ES-I3 (cell line): ENCODE data around the gene CPSF4L.
"Not testable (repeated sequence)": the region's sequence is repeated elsewhere in the genome, so short reads cannot be mapped to it uniquely, and the experiment has no call there.

ENCODE experiments used
- H3K36me3 ChIP-seq: 2 replicates; pipeline ENCODE4 v1.6.1; 2013; ENCODE audit warnings: mild to moderate bottlenecking, low read length, control low read depth, moderate library complexity; ENCODE audit not compliant: insufficient read depth
- H3K4me1 ChIP-seq: 2 replicates; pipeline ENCODE4 v1.6.1; 2013; ENCODE audit warnings: mild to moderate bottlenecking, control low read depth, low read length; ENCODE audit not compliant: insufficient read depth
- H3K9ac ChIP-seq: 2 replicates; pipeline ENCODE4 v1.6.1; 2013; ENCODE audit warnings: low read depth, mild to moderate bottlenecking, low read length, moderate library complexity
- H3K9me3 ChIP-seq: 2 replicates; pipeline ENCODE4 v1.6.1; 2013; ENCODE audit warnings: mild to moderate bottlenecking, low read length, moderate library complexity; ENCODE audit not compliant: control insufficient read depth, insufficient read depth

Gene CPSF4L

DNA sequence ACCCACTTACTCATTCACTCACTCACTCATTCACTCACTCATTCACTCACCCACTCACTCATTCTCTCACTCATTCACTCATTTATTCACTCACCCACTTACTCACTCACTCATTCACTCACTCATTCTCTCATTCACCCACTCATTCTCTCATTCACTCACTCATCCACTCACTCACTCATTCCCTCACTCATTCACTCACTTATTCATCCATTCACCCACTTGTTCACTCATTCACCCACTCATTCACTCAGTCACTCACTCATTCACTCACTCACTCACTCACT, 7.6 kb upstream of the CPSF4L start:
- no peaks in the 10 kb centered on the region for H3K9me3 ChIP-seq

DNA sequence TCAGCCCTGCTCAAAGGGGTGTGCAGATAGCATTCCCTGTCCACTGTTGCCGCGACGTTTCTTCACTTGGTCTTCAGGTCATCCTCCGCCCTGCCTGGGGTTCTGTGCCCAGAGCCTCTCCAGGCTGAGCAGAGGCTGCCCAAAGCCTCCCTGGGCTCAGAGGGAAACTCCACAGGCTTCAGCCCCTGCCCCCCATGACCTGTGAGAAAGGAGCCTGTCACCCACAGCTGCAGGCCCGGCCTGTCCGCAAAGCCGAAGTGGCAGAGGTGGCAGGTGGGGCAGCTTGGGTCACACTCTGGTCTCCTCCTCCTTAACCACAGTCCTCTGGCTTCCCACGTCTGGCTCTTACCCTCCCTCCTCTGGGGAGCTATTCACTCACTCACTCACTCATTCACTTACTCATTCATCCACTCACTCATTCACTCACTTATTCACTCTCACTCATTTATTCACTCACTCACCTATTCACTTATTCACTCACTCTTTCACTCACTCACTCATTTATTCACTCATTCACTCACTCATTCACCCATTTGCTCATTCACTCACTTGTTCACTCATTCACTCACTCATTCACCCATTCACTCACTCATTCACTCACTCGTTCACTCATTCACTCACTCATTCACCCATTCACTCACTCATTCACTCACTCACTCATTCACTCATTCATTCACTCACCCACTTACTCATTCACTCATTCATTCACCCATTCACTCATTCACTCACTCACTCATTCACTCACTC, 7.1 kb upstream of the CPSF4L start:
- no peak overlapping the region for H3K9ac ChIP-seq
- H3K36me3 ChIP-seq: no peaks in the 10 kb centered on the region
- H3K9me3 ChIP-seq: no peaks in the 10 kb centered on the region
- H3K4me1 ChIP-seq: no peaks in the 10 kb centered on the region; the same call in 1 of the 2 replicates

More for the DNA sequence above, 7.6 kb upstream of the CPSF4L start:
- Histone ChIP-seq H3K36me3 (no peaks in the 10 kb centered on the region), H3K9ac (no peak overlapping the region), H3K4me1 (no peaks in the 10 kb centered on the region; the same call in 1 of the 2 replicates)

DNA sequence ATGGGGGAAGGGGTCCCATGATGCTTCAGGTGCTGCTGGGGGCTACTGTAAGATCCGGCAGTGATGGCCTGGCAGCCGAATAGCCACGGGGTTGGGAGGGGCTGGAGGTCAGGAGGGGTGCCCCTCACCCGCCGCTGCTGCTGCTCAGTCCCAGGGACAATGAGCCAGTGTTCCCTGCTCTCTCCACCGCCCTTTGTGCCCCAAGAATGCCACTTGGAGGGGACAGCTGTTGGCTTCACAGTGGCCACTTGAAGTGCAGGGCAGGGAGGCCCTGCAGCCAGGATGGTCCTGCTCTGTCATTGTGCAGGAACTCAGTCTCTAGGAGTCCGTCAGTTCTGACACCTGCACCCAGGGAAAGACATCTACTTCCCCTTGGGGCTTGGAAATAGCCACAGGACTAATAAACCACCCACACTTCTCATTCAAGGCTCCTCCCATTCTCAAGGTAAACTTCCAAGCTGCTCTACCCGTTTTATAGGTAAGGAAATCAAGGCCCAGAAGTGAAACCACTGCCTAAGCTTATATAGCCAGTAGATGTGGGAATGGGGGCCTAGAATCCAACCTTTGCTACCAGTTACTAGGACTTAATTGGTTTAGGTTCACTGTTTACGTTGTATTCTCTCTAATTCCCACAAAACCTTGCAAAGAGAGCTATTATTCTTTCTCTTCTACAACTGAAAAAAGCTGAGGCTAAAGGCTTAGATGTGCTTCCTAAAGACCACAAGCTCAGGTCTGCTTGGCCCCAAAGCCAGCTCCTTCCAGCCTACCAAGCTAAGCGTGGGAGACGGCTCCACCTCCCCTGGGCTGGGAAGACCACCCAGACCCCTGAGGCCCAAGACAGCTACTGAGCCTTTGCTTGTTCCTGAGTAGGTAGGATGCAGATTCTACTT, 6.2 kb upstream of the CPSF4L start:
- no peaks in the 10 kb centered on the region for H3K9me3 ChIP-seq
- no peak overlapping the region for H3K9ac ChIP-seq
- no peaks in the 10 kb centered on the region for H3K36me3 ChIP-seq
- H3K4me1 ChIP-seq: peaks cover 4% of the 10 kb centered on the region

DNA sequence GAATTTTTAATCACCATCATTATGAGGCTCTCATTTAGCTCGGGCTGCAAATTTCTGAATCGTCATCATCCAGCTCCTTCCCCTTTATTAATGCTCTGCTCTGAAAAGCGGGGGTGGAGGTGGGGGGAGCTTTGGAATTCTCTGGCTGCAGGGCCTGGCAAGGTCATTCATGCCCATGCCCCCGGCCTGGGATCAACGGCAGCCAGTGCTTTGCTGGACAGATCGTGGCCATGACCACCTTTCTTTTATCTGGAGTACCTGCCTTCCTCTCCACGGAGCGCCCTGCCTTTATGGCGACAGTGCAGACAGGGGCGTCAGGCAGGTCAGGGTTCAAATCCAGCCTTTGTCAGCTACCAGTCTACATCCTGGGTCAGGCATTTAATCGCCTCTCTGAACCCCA, 5.1 kb upstream of the CPSF4L start:
- Histone ChIP-seq H3K36me3 (no peaks in the 10 kb centered on the region), H3K9me3 (no peaks in the 10 kb centered on the region), H3K4me1 (peaks cover 15% of the 10 kb centered on the region), H3K9ac (no peak overlapping the region)

DNA sequence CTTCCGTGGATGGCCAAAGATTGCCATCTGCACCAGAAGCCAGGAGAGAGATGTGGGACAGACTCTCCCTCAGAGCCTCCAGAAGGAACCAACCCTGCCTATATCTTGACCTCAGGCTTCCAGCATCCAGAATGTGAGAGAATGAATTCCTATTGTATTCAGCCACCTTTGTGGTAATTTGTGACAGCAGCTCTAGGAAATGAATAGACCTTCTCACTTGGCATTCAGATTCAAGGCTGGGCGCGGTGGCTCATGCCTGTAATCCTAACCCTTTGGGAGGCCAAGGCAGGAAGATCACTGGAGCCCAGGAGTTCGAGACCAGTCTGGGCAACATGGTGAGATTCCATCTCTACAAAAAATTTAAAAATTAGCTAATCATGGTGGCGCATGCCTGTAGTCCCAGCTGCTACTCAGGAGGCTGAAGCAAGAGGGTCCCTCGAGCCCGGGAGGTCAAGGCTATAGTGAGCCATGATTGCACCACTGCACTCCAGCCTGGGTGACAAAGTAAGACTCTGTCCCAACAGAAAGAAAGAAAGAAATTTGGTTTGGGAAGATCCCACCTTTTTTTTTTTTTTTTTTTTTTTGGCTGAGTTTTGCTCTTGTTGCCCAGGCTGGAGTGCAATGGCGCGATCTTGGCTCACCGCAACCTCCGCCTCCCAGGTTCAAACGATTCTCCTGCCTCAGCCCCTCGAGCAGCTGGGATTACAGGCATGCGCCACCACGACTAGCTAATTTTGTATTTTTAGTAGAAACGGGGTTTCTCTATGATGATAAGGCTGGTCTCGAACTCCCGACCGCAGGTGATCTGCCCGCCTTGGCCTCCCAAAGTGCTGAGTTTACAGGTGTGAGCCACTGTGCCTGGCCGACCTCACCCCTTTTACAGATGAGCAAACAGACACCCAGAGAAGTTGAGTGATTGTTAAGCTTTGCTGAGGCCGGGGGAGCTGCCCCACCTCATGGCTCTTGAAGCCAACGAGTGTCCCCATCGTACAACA, 4.3 kb upstream of the CPSF4L start:
- H3K36me3 ChIP-seq: no peaks in the 10 kb centered on the region
- no peak overlapping the region for H3K9ac ChIP-seq
- H3K9me3 ChIP-seq: no peaks in the 10 kb centered on the region
- H3K4me1 ChIP-seq: peaks cover 17% of the 10 kb centered on the region

DNA sequence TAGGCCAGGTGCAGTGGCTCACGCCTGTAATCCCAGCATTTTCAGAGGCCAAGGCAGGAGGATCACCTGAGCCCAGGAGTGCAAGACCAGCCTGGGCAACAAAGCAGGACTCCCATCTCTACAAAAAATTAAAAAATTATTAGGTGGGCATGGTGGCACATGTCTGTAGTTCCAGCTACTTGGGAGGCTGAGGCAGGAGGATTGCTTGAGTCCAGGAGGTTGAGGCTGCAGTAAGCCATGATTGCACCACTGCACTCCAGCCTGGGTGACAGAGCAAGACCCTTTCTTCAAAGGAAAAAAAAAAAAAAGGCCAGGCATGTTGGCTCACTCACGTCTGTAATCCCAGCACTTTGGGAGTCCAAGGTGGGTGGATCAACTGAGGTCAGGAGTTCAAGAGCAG, 2.8 kb upstream of the CPSF4L start:
- H3K9me3 ChIP-seq, H3K36me3 ChIP-seq, H3K9ac ChIP-seq: not testable (repeated sequence)
- peaks cover 17% of the 10 kb centered on the region for H3K4me1 ChIP-seq

DNA sequence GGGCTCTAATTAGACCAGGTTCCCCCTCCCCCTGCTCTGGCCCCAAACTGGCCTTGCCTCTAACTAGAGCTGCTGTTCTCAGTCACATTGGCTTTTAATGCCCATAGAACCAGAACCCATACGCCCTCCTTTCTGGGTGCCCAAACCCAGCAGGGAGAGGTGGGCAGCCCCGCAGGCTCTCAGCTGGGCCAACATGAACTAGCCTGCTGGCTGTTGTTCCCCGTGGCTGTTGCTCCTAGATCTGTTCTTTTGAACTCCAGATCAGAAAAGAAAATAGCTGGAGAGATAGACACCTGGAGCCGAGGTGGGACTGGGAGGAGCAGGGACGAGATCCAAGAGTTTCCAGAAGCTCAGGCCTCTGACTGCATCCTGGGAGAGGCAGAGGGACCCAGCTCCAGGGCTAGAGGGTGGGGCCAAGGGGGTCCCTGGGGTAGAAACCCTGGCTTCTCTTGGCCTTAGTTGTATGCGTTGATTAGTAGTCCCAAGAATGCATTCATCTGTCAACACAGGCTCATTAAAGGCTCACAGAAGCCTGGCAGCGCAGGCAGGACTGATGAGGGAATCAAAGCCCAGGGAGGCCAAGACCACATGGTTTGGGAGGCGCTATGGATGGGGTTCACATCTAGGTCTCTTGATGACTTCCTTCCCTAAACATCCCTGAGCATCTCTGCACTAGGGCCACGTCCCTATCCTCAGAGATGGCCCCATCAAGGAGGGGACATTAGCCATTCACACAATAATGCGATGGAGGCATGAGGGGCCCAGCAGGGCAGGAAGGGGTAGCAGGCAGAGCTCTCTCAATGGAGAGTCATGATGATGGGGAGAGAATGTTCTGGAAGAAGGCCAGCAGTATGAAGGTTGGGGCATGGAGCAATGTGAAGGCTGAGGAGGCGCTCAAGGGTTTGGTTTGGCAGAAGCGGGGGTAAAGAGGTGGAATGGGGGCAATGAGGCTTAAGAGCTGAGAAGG, 1.3 kb upstream of the CPSF4L start:
- Histone ChIP-seq H3K9ac (no peak overlapping the region), H3K4me1 (peaks cover 17% of the 10 kb centered on the region), H3K36me3 (no peaks in the 10 kb centered on the region)

DNA sequence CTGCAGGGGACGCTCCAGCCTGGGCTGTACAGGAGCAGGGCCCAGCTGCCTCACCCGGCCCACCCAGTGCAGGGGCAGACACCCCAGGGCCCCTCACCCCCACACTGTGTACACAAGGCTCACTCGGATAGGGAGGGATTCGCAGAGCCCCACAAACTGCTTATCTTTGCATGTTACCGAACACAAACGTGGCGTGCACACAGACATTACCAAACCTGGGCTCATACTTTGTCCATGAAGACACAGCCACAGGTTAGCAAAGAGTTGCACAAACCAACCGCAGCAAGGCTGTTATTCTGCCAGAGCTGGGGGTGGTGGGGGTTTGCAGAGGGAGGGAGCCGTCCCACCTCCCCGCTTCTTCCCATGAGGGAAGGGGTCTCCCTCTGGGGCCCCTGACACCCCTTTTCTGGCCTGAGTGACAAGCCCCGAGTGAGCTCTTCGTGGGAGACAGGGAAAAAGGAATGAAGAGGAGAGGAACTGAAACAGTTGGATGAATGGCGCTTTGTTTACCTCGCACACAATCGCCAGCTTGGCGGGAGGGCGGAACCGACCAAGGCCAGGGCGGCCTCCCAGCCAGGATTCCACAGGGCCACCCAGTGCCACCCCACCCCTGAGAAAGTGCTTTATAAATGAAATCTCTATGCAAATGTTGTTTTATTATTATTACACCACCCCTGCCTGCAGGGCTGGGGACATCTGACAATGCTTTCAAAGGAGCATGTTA, 434 bp upstream of the CPSF4L start:
- Histone ChIP-seq H3K9ac (peak overlapping the region; percentile 19; the same call in 1 of the 2 replicates), H3K9me3 (no peaks in the 10 kb centered on the region)

More for the DNA sequence above, 1.3 kb upstream of the CPSF4L start:
- H3K9me3 ChIP-seq: no peaks in the 10 kb centered on the region

DNA sequence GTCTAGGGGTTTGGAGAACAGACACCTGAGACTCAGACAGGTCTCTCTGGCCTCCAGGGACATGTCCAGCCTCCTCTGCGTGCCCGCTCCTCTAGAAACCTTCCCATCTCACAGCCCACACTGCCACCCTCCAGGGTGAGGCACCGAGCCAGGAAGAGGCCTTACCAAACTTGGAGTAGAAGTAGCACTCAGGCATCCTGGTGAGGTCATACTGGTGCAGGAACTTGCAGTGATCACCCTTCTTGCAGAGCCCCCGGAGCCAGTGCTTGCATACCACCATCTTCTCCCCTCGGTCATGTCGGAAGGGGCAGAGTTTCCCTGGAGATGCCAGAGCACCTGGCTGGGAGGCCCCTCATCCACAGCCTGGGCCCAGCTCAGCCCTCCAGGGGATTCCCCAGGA, 4.2 kb downstream of the CPSF4L start:
- Histone ChIP-seq H3K36me3 (no peaks in the 10 kb centered on the region), H3K9ac (no peak overlapping the region), H3K9me3 (no peaks in the 10 kb centered on the region), H3K4me1 (peaks cover 24% of the 10 kb centered on the region; the same call in 1 of the 2 replicates)

More for the DNA sequence above, 434 bp upstream of the CPSF4L start:
- H3K4me1 ChIP-seq: peaks cover 23% of the 10 kb centered on the region
- no peaks in the 10 kb centered on the region for H3K36me3 ChIP-seq

DNA sequence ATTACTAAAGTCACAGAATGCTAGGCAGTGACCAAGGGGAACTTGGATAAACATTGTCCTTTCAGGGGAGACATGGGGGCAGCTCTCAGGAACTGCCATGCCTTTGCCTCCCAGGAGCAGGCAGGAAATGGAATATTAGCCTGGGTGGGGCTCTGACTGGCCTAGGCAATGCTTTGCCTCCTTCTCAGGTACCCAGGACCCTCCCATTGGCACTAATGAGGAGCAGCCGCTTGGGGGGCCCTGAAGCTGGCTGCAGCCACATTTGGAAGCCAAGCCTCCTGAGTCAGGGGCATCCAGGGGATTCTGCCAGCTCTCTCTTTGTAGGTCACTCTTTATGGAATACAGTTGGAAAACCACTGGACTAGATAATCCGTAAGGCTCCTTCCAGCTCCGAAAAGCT, 5.5 kb downstream of the CPSF4L start:
- no peaks in the 10 kb centered on the region for H3K9me3 ChIP-seq
- peaks cover 16% of the 10 kb centered on the region; the same call in 1 of the 2 replicates for H3K4me1 ChIP-seq
- H3K9ac ChIP-seq: no peak overlapping the region
- no peaks in the 10 kb centered on the region for H3K36me3 ChIP-seq

DNA sequence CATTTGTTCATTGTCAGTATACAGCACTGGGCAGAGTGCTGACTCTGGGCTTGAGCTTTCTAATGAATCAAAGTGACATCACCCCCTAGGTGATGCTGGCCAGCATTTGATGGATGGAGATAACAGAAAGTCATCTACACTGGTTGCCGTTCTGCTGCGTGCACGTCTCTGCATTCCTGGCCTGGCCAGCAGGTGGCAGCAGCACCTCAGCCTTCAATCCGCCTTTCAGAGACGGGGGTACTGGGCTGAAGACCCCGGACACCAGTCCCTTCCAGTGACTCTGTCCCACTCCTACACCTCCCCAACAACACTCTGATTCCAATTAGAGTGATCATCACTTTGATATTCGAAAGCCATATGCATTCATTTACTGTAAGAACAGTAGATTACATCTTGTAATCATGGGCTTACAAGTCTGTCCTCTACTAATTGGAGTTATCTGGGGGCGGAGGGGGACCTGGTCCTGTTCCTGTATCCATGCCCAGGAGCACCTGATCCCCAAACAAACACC, 6.0 kb downstream of the CPSF4L start:
- H3K4me1 ChIP-seq: peaks cover 16% of the 10 kb centered on the region; the same call in 1 of the 2 replicates
- no peak overlapping the region for H3K9ac ChIP-seq
- H3K36me3 ChIP-seq: no peaks in the 10 kb centered on the region
- no peaks in the 10 kb centered on the region for H3K9me3 ChIP-seq

DNA sequence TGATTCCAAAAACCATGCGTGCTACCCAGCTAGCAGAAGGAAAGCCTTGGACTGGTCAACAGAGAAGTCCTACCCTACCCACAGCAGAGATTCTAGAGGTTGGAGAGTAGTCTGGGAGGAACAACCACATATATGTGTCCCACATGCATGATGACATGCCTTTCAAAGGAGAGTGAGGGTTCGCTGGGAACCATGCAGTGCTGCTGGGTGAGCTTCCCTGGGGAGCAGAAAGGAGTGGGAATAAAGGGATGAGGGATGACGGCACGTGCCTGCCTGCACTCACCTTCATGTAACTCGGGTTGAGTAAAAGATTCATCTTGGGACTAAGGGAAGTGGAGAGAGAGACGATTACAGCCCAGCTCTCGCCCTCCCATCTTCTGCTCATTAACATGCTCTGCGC, 9.8 kb downstream of the CPSF4L start:
- Histone ChIP-seq H3K36me3 (0 out of 2 replicates have a peak, but pooled peaks cover 6% of the 10 kb centered on the region), H3K9ac (no peak overlapping the region), H3K9me3 (no peaks in the 10 kb centered on the region), H3K4me1 (peaks cover 8% of the 10 kb centered on the region; the same call in 1 of the 2 replicates)
